C1 segment of cervical spinal cord (tissue), 14 donors: ENCODE data around the gene KSR1.
A peak's percentile ranks its signal among the peaks of the same experiment; 100 is the strongest.

Experiments
- DNase-seq, 14 donors: peaks; one replicate each; lab custom pipeline; 2025; lab: John Stamatoyannopoulos, UW

Gene KSR1

GRCh38 chr17:27514595-27515413 lies 58.6 kb downstream of the KSR1 start:
- DNase-seq: peak in 1 of 14 donors; percentile 16

- no peak for DNase-seq
Measured at GRCh38 chr17:27518048-27518447, 61.8 kb downstream of the KSR1 start.

GRCh38 chr17:27518545-27519521 lies 62.6 kb downstream of the KSR1 start:
- peak in 2 of 14 donors; percentile 17 to 19 for DNase-seq

- DNase-seq: no peak
Measured at GRCh38 chr17:27519550-27519949, 63.3 kb downstream of the KSR1 start.

GRCh38 chr17:27520491-27521185 lies 64.4 kb downstream of the KSR1 start:
- DNase-seq: peak in 11 of 14 donors; percentile 25 to 82 (median 65)

- no peak for DNase-seq
Measured at GRCh38 chr17:27521281-27522027, 65.2 kb downstream of the KSR1 start.

- DNase-seq: no peak
Measured at GRCh38 chr17:27522028-27522635, 65.9 kb downstream of the KSR1 start.

GRCh38 chr17:27523712-27524111 lies 67.5 kb downstream of the KSR1 start:
- DNase-seq: no peak

- no peak for DNase-seq
Measured at GRCh38 chr17:27524594-27524993, 68.3 kb downstream of the KSR1 start.

GRCh38 chr17:27525316-27525715 lies 69.1 kb downstream of the KSR1 start:
- DNase-seq: no peak

GRCh38 chr17:27525836-27526603 lies 69.8 kb downstream of the KSR1 start:
- no peak for DNase-seq

GRCh38 chr17:27526604-27527002 lies 70.4 kb downstream of the KSR1 start:
- DNase-seq: peak in 4 of 14 donors; percentile 18 to 31 (median 24)

GRCh38 chr17:27529230-27529796 lies 73.1 kb downstream of the KSR1 start:
- DNase-seq: peak in 3 of 14 donors; percentile 19 to 42 (median 26)

- DNase-seq: peak in 2 of 14 donors; percentile 17 to 36
Measured at GRCh38 chr17:27530764-27531391, 74.6 kb downstream of the KSR1 start.

GRCh38 chr17:27531469-27531961 lies 75.3 kb downstream of the KSR1 start:
- no peak for DNase-seq

- DNase-seq: peak in 9 of 14 donors; percentile 35 to 59 (median 41)
Measured at GRCh38 chr17:27532269-27533263, 76.3 kb downstream of the KSR1 start.
